ENCODE results near the gene TRIAP1.

- TF ChIP-seq POLR2AphosphoS5 (IDR thresholded peaks at IDR 0.05) = no peak
- TF ChIP-seq, protein P1, sequence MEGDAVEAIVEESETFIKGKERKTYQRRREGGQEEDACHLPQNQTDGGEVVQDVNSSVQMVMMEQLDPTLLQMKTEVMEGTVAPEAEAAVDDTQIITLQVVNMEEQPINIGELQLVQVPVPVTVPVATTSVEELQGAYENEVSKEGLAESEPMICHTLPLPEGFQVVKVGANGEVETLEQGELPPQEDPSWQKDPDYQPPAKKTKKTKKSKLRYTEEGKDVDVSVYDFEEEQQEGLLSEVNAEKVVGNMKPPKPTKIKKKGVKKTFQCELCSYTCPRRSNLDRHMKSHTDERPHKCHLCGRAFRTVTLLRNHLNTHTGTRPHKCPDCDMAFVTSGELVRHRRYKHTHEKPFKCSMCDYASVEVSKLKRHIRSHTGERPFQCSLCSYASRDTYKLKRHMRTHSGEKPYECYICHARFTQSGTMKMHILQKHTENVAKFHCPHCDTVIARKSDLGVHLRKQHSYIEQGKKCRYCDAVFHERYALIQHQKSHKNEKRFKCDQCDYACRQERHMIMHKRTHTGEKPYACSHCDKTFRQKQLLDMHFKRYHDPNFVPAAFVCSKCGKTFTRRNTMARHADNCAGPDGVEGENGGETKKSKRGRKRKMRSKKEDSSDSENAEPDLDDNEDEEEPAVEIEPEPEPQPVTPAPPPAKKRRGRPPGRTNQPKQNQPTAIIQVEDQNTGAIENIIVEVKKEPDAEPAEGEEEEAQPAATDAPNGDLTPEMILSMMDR (IDR thresholded peaks at IDR 0.05) = no peak
- TF ChIP-seq POLR2A (IDR thresholded peaks at IDR 0.05) = no peak
Observed at GRCh38 chr12:120429368-120429767, 16.8 kb downstream of the TRIAP1 start.
